LNCaP clone FGC (cell line): ENCODE results near the gene GPC3.
"Not testable (repeated sequence)": the region's sequence is repeated elsewhere in the genome, so short reads cannot be mapped to it uniquely, and the experiment has no call there.

Experiments used
- DNase-seq: peaks from one replicate; pipeline ENCODE4 v3.0.0-alpha.2; 2011; ENCODE audit warnings: low read depth
- H3K4me3 ChIP-seq: 2 replicates; pipeline ENCODE4 v1.5.1; 2011; ENCODE audit warnings: mild to moderate bottlenecking, low read depth, low read length, control low read depth
- TF ChIP-seq, protein P1 (sequence below): IDR thresholded peaks from 2 replicates; pipeline ENCODE4 v1.5.1; 2012; ENCODE audit warnings: mild to moderate bottlenecking; ENCODE audit not compliant: control insufficient read depth, insufficient read depth; ENCODE audit errors: extremely low read depth

GPC3 gene

DNA sequence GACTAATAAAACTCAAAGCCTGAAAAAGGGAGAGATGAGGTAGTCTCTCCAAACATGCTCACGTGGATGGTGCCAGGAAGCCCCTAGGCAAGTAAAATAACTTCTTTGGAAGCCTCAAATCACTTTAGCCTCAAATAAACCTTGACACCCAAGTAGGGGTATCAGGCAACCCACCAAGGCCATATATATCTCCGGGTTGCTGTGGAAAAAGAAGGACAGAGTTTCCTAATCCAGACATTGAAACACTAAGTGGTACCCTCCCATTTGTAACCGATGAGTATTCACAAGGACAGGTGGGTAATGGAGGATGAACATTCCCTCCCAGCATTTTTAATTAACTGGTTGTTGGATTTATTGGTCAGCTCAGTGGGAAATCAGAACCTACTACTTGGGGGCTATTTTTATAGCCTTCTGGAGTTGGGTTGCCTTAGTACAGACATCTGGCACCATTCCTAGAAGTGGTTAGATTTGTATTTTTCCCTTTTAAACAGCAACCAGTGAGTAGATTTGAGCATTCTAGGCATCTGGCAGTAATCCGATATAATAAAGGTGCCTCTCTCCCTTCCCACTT, 87.7 kb downstream of the GPC3 start:
- DNase-seq: no peak
- TF ChIP-seq, protein P1, sequence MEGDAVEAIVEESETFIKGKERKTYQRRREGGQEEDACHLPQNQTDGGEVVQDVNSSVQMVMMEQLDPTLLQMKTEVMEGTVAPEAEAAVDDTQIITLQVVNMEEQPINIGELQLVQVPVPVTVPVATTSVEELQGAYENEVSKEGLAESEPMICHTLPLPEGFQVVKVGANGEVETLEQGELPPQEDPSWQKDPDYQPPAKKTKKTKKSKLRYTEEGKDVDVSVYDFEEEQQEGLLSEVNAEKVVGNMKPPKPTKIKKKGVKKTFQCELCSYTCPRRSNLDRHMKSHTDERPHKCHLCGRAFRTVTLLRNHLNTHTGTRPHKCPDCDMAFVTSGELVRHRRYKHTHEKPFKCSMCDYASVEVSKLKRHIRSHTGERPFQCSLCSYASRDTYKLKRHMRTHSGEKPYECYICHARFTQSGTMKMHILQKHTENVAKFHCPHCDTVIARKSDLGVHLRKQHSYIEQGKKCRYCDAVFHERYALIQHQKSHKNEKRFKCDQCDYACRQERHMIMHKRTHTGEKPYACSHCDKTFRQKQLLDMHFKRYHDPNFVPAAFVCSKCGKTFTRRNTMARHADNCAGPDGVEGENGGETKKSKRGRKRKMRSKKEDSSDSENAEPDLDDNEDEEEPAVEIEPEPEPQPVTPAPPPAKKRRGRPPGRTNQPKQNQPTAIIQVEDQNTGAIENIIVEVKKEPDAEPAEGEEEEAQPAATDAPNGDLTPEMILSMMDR: no peak
- no peak overlapping the region for H3K4me3 ChIP-seq

DNA sequence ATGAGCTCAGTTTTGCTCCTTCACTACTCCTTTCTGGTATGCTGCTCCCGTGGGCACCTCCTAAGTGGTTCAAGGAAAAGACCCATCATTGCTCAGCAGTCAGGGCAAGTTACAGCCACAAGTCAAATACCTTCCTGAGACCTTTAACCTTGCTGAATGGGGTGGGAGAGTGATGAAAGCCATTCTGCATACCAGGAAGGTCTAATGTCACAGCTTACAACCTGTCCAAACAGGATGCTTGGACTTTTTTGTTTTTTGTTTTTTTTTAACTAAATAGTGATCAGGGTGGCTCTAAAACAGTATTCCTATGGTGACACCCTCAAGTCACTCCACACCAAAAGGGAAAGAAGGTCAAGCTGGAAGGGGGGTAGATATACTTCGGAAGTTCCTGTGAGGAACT, 93.1 kb downstream of the GPC3 start:
- no peak for DNase-seq
- TF ChIP-seq, protein P1: no peak

DNA sequence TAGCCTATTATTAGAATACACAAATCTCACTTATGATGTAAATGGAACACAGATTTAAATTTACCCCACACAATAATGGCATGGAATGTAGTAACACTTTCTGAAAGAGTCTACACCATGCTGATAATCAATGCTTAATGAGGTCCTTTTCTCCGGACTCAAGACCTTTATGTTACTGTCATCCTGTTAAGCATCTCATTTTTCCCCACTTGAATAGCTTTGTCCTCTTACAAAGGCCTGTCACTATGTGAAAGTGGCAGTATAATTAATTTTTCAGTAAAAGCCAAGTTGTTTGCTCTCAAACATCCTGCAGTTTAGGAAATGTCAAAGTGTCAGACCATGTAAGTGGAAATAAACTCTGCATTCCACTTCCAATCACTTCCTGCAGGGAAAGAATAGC, 96.4 kb downstream of the GPC3 start:
- TF ChIP-seq, protein P1: no peak

More for the DNA sequence above, 93.1 kb downstream of the GPC3 start:
- no peak overlapping the region for H3K4me3 ChIP-seq

DNA sequence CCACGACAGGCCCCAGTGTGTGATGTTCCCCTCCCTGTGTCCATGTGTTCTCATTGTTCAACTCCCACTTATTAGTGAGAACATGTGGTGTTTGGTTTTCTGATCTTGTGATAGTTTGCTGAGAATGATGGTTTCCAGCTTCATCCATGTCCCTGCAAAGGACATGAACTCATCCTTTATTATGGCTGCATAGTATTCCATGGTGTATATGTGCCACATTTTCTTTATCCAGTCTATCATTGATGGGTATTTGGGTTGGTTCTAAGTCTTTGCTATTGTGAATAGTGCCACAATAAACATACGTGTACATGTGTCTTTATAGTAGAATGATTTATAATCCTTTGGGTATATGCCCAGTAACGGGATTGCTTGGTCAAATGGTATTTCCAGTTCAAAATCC, 97.3 kb downstream of the GPC3 start:
- DNase-seq, H3K4me3 ChIP-seq: not testable (repeated sequence)

More for the DNA sequence above, 96.4 kb downstream of the GPC3 start:
- H3K4me3 ChIP-seq: no peak overlapping the region
- no peak for DNase-seq

DNA sequence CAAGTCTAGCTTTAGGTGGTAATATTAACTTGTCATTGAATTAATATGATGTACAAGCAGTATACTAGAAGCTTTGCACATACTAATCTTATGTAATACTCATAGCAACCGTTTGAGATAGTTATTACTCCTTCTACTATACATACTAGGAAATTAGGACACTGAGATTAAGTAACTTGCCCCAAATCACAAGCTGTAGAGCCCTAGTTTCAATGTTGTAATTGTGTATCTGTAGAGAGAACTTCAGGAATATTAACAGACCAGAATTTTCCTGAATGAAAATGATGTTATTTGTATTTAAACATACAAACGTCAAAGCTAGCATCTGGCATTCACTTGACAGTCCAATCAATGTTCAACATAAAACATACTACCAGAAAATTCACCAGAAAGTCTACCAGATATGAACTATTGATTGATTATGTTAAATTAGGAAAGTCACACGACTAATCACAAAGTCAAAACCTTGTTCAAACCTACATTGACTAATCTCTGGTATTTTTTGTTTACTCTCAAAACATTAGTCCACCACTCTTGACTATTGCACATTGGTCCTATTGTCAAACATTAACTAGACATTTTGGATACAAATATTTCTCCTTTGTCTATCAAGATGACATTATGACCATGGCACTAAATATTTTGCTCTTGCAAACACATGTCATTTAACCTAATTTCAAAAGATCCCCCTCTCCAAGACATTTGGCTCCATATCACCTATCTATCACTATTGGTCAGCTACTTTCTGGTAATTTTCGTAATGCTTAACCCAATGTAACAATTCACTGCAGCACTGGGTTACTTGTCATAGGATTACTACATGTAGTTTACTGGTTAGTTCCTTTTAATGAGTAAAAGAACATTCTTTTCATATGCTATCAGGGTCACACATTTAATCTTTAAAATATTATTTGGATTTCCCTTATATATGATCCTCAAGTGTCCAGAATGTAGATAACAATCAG, 100.7 kb downstream of the GPC3 start:
- H3K4me3 ChIP-seq: no peak overlapping the region
- DNase-seq: no peak
- TF ChIP-seq, protein P1: no peak

DNA sequence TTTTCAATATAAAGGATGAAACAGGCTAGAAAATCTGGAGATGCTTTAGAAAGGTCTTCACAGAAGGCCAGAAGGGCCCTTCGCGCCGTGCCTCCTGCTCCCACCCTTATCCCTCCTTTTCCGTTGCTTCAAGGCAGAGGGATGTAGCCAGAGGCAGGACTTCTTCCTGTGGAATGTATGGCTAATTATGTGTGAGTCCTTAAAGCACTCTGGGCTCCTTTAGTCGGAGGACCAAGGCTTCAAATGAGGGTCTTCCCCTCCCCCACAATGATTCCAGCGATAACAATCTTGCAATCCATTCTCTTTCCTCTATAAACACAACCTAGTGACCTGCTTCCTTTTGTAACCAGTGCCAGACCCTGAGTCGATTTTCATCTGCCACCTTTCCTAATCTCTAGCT, 103.5 kb downstream of the GPC3 start:
- TF ChIP-seq, protein P1: no peak
- no peak for DNase-seq
- H3K4me3 ChIP-seq: no peak overlapping the region

DNA sequence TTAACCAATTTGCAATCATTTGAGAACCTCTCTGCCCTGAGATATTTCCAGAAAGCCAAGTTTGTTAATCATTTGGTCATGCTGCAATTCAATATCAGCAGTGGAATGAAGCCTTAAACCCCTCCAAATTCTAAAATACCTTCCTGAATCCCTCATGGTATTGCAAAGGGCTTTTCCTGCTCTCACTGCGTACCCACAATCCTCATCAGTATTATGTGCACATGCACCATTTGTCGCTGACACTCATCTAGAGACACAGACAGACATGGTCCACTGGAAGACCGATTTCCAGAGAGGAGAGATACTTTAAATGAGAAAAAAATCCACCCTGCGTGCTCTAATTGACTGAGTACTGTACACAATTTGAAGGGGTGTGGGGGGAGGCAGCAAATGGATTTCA, 104.4 kb downstream of the GPC3 start:
- TF ChIP-seq, protein P1: no peak
- H3K4me3 ChIP-seq: no peak overlapping the region
- DNase-seq: no peak
